GM12878 (cell line): ENCODE measurements around the gene TMOD2. TPM values are rescaled to one million over a fixed set of nuclear protein-coding genes. Genes with fewer than 3 reads are reported as not detected.

ENCODE experiments used
- ATAC-seq: fragments of 200-7000 bp; cut with Tn5 transposase; 3 replicates; pipeline ENCODE4 v1.9.1; 2020; ENCODE audit warnings: mild to moderate bottlenecking, moderate library complexity
- BruUV-seq: library from RNA; stranded (reverse); fragments of 400-500 nt; replicated peaks from 2 replicates; lab custom pipeline; 2021; lab: Mats Ljungman, UMichigan
- CTCF ChIA-PET: fragments of 300-600 bp; sonication (Branson Sonifier 250); formaldehyde crosslinking; extraction: SDS; loops from one replicate; lab custom pipeline; 2021; ENCODE audit warnings: inconsistent platforms; lab: Yijun Ruan, JAX
- POLR2A ChIA-PET: fragments of 350-600 bp; formaldehyde crosslinking; extraction: SDS; loops from one replicate; lab custom pipeline; 2021; ENCODE audit warnings: inconsistent platforms; lab: Charles Lee
- RAD21 ChIA-PET: fragments of 300-600 bp; sonication (Branson Sonifier 250); formaldehyde crosslinking; loops from one replicate; lab custom pipeline; 2023; ENCODE audit warnings: antibody characterized with exemption; ENCODE audit not compliant: unreplicated experiment; lab: Charles Lee
- SMC1A ChIA-PET: fragments of 300-600 bp; sonication (Branson Sonifier 250); formaldehyde crosslinking; loops from one replicate; lab custom pipeline; 2023; ENCODE audit not compliant: unreplicated experiment, uncharacterized antibody; lab: Charles Lee
- DNase-seq: peaks from one replicate; pipeline ENCODE4 v3.0.0-alpha.2; 2011; ENCODE audit warnings: low read depth, low spot score
- FAIRE-seq: peaks from 3 replicates; lab custom pipeline; 2011; peaks lifted over from hg19 to GRCh38; lab: Jason Lieb, UNC
- H2AFZ ChIP-seq: 2 replicates; pipeline ENCODE4 v1.6.0; 2011; ENCODE audit warnings: low read depth, low read length, control low read depth; ENCODE audit not compliant: control insufficient read depth
- H3K27ac ChIP-seq: 2 replicates; pipeline ENCODE4 v1.5.1; 2011; ENCODE audit warnings: control low read depth; ENCODE audit not compliant: control insufficient read depth, insufficient read depth
- H3K27me3 ChIP-seq, 2 experiments: replicated peaks in 1 of 2; 2 replicates each; pipeline versions ENCODE4 v1.6.0 to v1.6.1; 2011; ENCODE audit warnings: low read length in 1 of 2; ENCODE audit not compliant: control insufficient read depth in 2 of 2, insufficient read depth in 2 of 2
- H3K36me3 ChIP-seq, 2 experiments: 2 replicates each; pipeline ENCODE4 v1.5.1; 2011; ENCODE audit warnings: low read length in 1 of 2; ENCODE audit not compliant: control insufficient read depth in 2 of 2, insufficient read depth in 2 of 2
- H3K4me1 ChIP-seq: 2 replicates; pipeline ENCODE4 v1.6.1; 2011; ENCODE audit warnings: mild to moderate bottlenecking, low read length, moderate library complexity, mixed read lengths; ENCODE audit not compliant: control insufficient read depth, insufficient read depth
- H3K4me2 ChIP-seq: 2 replicates; pipeline ENCODE4 v1.6.0; 2011; ENCODE audit warnings: control low read depth; ENCODE audit not compliant: control insufficient read depth, insufficient read depth
- H3K4me3 ChIP-seq: fragments of 200-600 bp; sonication (generic); 2 replicates; pipeline ENCODE4 v1.5.1; 2016
- H3K79me2 ChIP-seq: 2 replicates; pipeline ENCODE4 v1.6.0; 2011; ENCODE audit warnings: low read length; ENCODE audit not compliant: control insufficient read depth, insufficient read depth
- H3K9ac ChIP-seq: 2 replicates; pipeline ENCODE4 v1.8.0; 2011; ENCODE audit warnings: low read length, control low read depth, mixed read lengths; ENCODE audit not compliant: control insufficient read depth, insufficient read depth
- H3K9me3 ChIP-seq: replicated peaks from 3 replicates; pipeline ENCODE4 v1.5.1; 2011; ENCODE audit warnings: mild to moderate bottlenecking, low read length; ENCODE audit not compliant: control insufficient read depth, insufficient read depth
- H4K20me1 ChIP-seq: 2 replicates; pipeline ENCODE4 v1.6.0; 2011; ENCODE audit not compliant: control insufficient read depth, insufficient read depth
- ATF2 ChIP-seq: IDR thresholded peaks from 2 replicates; pipeline ENCODE4 v1.6.1; 2012; ENCODE audit warnings: low read length, inconsistent platforms
- ESRRA ChIP-seq: IDR thresholded peaks from 2 replicates; pipeline ENCODE4 v1.6.1; 2012; ENCODE audit warnings: mild to moderate bottlenecking, low read length, improper control_type of control experiment
- EZH2 ChIP-seq: IDR thresholded peaks from 2 replicates; pipeline ENCODE4 v1.6.1; 2012; ENCODE audit warnings: low read depth, mild to moderate bottlenecking, control low read depth, inconsistent platforms, low read length, borderline replicate concordance; ENCODE audit not compliant: control insufficient read depth
- HCFC1 ChIP-seq: fragments of 150-350 bp; IDR thresholded peaks from 2 replicates; pipeline ENCODE4 v1.6.1; 2014; ENCODE audit warnings: low read length
- IKZF1 ChIP-seq: fragments of 450-650 bp; conservative IDR thresholded peaks from 2 replicates; pipeline ENCODE4 v1.6.1; 2017; ENCODE audit warnings: antibody characterized with exemption, mild to moderate bottlenecking
- KAT2A ChIP-seq: conservative IDR thresholded peaks from 2 replicates; pipeline ENCODE4 v1.6.1; 2011; ENCODE audit warnings: low read depth, low read length; ENCODE audit not compliant: control insufficient read depth
- PML ChIP-seq: IDR thresholded peaks from 2 replicates; pipeline ENCODE4 v1.6.1; 2012; ENCODE audit warnings: low read length, inconsistent platforms
- PRDM15 ChIP-seq: fragments of 450-650 bp; formaldehyde crosslinking; IDR thresholded peaks from 2 replicates; pipeline ENCODE4 v1.4.0; 2020; ENCODE audit warnings: mild to moderate bottlenecking, moderate library complexity
- RAD51 ChIP-seq: fragments of 450-650 bp; IDR thresholded peaks from 2 replicates; pipeline ENCODE4 v1.6.1; 2016; ENCODE audit warnings: moderate library complexity, mild to moderate bottlenecking, inconsistent platforms
- SKIL ChIP-seq: fragments of 450-650 bp; IDR thresholded peaks from 2 replicates; pipeline ENCODE4 v1.6.1; 2017; ENCODE audit warnings: mild to moderate bottlenecking, low read depth, inconsistent platforms; ENCODE audit not compliant: poor library complexity, severe bottlenecking
- SMARCA5 ChIP-seq: fragments of 450-650 bp; IDR thresholded peaks from 2 replicates; pipeline ENCODE4 v1.6.1; 2017; ENCODE audit warnings: mild to moderate bottlenecking
- SREBF1 ChIP-seq: IDR thresholded peaks from 2 replicates; pipeline ENCODE4 v1.6.1; 2012; ENCODE audit warnings: mild to moderate bottlenecking, low read length
- TAF1 ChIP-seq: IDR thresholded peaks from 2 replicates; pipeline ENCODE4 v1.6.1; 2011; ENCODE audit warnings: mild to moderate bottlenecking, low read depth, low read length, borderline replicate concordance
- YBX1 ChIP-seq: fragments of 450-650 bp; IDR thresholded peaks from 2 replicates; pipeline ENCODE4 v1.6.1; 2016; ENCODE audit warnings: antibody characterized with exemption
- ZNF384 ChIP-seq: IDR thresholded peaks from 2 replicates; pipeline ENCODE4 v1.6.1; 2012; ENCODE audit warnings: low read depth, mild to moderate bottlenecking, low read length, improper control_type of control experiment, borderline replicate concordance
- WGBS: methylation state at CpG from one replicate; pipeline ENCODE4 v1.1.6; 2016; ENCODE audit warnings: low lambda C conversion rate; ENCODE audit not compliant: insufficient replicate concordance, insufficient coverage; ENCODE audit errors: missing lambda C conversion rate; 5-methylcytosine and 5-hydroxymethylcytosine counted together
- in situ Hi-C: fragments of 300-500 bp; cut with MboI; formaldehyde crosslinking; loops from 9 replicates; pipeline ENCODE4 v1.14.3; 2018; ENCODE audit warnings: mixed read lengths
- intact Hi-C: fragments of 100-400 bp; cut with micrococcal nuclease; formaldehyde crosslinking; loops from one replicate; pipeline ENCODE4 v1.14.2; 2022; ENCODE audit not compliant: unreplicated experiment
- polyA plus RNA-seq, 11 experiments: library from polyadenylated mRNA; depleted of rRNA in 4 of 11; unstranded in 6 of 11; stranded (reverse) in 5 of 11; fragments of >200 nt; fragmentation: Nextera tagmentation in 4 of 11; fragmentation: Illumina TruSeq in 1 of 11; extraction: Ambion mirVana in 4 of 11; extraction: Trizol in 1 of 11; gene quantifications; 1 replicate in 1 of 11; 2 replicates in 10 of 11; pipeline versions ENCODE4 v1.2.1 to v1.2.3, GENCODE V29; 2011 to 2016; ENCODE audit warnings: inconsistent platforms in 2 of 11, missing spikeins in 2 of 11, low read depth in 1 of 11
- total RNA-seq, 4 experiments: library from RNA; depleted of rRNA in 3 of 4; stranded (reverse); fragments of >200 nt in 3 of 4; fragmentation: Illumina TruSeq in 1 of 4; extraction: Trizol in 1 of 4; gene quantifications; 2 replicates each; pipeline versions ENCODE4 v1.2.1 to v1.2.3, GENCODE V29; 2013 to 2021

TMOD2 gene
- total and polyA plus RNA-seq, 10 of the 15 experiments (the other 5 are each of a cell fraction or from before 2014, with no cell fraction given), result 0.61 to 15.2 (median 6.3) TPM

- Histone ChIP-seq H3K27ac (no peak overlapping the region), H3K4me2 (no peak overlapping the region), H3K27me3 (no peaks in the 10 kb centered on the region), H3K9me3 (no peaks in the 10 kb centered on the region), H3K4me1 (peaks cover 10% of the 10 kb centered on the region; the same call in 1 of the 2 replicates), H2AFZ (no peak overlapping the region), H3K4me3 (no peak overlapping the region), H3K36me3 (no peaks in the 10 kb centered on the region), H4K20me1 (no peaks in the 10 kb centered on the region), H3K9ac (no peak overlapping the region), H3K79me2 (peaks cover 39% of the 10 kb centered on the region)
- intact Hi-C loops (loop anchor here (5.0 to 10.0 kb wide), 3 partner anchors 114 to 366 kb away; partner anchors contain the start of gene DMXL2), in situ Hi-C loops (no loop called here)
- RAD21 ChIA-PET, result interaction anchor here (0.9 to 5.5 kb wide), 5 partner anchors 13 to 118 kb away, joined by 3 to 33 read pairs (median 27); no protein-coding TSS in a partner anchor
- POLR2A ChIA-PET, result interaction anchor here (1.9 kb wide), 1 partner anchor 11 kb away, joined by 6 read pairs; no protein-coding TSS in a partner anchor
- WGBS, result 100% methylated on average over 2 of the region's 2 CpGs
- no peak for FAIRE-seq
- CTCF ChIA-PET, result interaction anchor here (0.6 to 10.1 kb wide), 6 partner anchors 19 to 292 kb away, joined by 3 to 136 read pairs (median 3); no protein-coding TSS in a partner anchor
- SMC1A ChIA-PET, result interaction anchor here (0.7 to 5.2 kb wide), 7 partner anchors 10 to 202 kb away, joined by 3 to 45 read pairs (median 3); no protein-coding TSS in a partner anchor
- no TSS peak for BruUV-seq
- no peak for DNase-seq
- ATAC-seq, result no peak
- TF ChIP-seq SREBF1 (no peak), PML (no peak), IKZF1 (no peak), RAD51 (no peak), ESRRA (no peak), KAT2A (no peak), PRDM15 (no peak), ZNF384 (no peak), TAF1 (no peak), ATF2 (no peak), SMARCA5 (no peak), SKIL (no peak), YBX1 (no peak), HCFC1 (no peak), EZH2 (no peak)
Measured at GRCh38 chr15:51739061-51739712, 12.2 kb upstream of the TMOD2 start.
